ENCODE data around the gene TPRX2. TPM values are rescaled to one million over a fixed set of nuclear protein-coding genes. Genes with fewer than 3 reads are reported as not detected.
"Not testable (repeated sequence)": the region's sequence is repeated elsewhere in the genome, so short reads cannot be mapped to it uniquely, and the experiment has no call there.

TPRX2 gene
- total RNA-seq, 1 donor from 2014 or later, result not detected

GRCh38 chr19:47818221-47818620, 40.8 kb upstream of the TPRX2 start:
- not testable (repeated sequence) for FAIRE-seq; H3K4me1 Mint-ChIP-seq (ENCODE audit: low read depth, unreplicated experiment); H3K4me1 ChIP-seq (ENCODE audit: insufficient read depth, low read length); H3K9me3 ChIP-seq (ENCODE audit: insufficient read depth, low read depth, low read length); H3K27ac ChIP-seq (ENCODE audit: low read depth, low read length); H3K36me3 ChIP-seq (ENCODE audit: insufficient read depth, low read length); H3K36me3 Mint-ChIP-seq (ENCODE audit: low read depth, unreplicated experiment); H3K9ac ChIP-seq (ENCODE audit: low read length); H3K4me2 ChIP-seq (ENCODE audit: low read length); H3K27ac Mint-ChIP-seq (ENCODE audit: unreplicated experiment); H3K4me3 Mint-ChIP-seq (ENCODE audit: unreplicated experiment); H3K9me3 Mint-ChIP-seq (ENCODE audit: unreplicated experiment); DNase-seq (ENCODE audit: low read depth); H2AFZ ChIP-seq (ENCODE audit: low read depth, low read length); H3K79me2 ChIP-seq (ENCODE audit: insufficient read depth, low read length); H3K4me3 ChIP-seq (ENCODE audit: insufficient read depth, low read depth, low read length); H4K20me1 ChIP-seq (ENCODE audit: insufficient read depth, low read length)
- H3K27me3 Mint-ChIP-seq (ENCODE audit: low read depth, unreplicated experiment), result peaks cover 30% of the 10 kb centered on the region
- H3K27me3 ChIP-seq (ENCODE audit: insufficient read depth, low read length), result peaks cover 19% of the 10 kb centered on the region

GRCh38 chr19:47819858-47820257, 39.2 kb upstream of the TPRX2 start:
- H3K36me3 Mint-ChIP-seq (ENCODE audit: low read depth, unreplicated experiment), result peaks cover 1% of the 10 kb centered on the region
- no peak overlapping the region for H3K4me3 Mint-ChIP-seq (ENCODE audit: unreplicated experiment)
- DNase-seq (ENCODE audit: low read depth) (no peak), FAIRE-seq (no peak)
- peaks cover 8% of the 10 kb centered on the region for H3K4me1 Mint-ChIP-seq (ENCODE audit: low read depth, unreplicated experiment)
- no peaks in the 10 kb centered on the region for H3K4me1 ChIP-seq (ENCODE audit: insufficient read depth, low read length)
- H3K9me3 Mint-ChIP-seq (ENCODE audit: unreplicated experiment), result peaks cover 1% of the 10 kb centered on the region
- no peak overlapping the region for H3K4me3 ChIP-seq (ENCODE audit: insufficient read depth, low read depth, low read length)
- H4K20me1 ChIP-seq (ENCODE audit: insufficient read depth, low read length), result no peaks in the 10 kb centered on the region
- H3K36me3 ChIP-seq (ENCODE audit: insufficient read depth, low read length), result no peaks in the 10 kb centered on the region
- no peak overlapping the region for H2AFZ ChIP-seq (ENCODE audit: low read depth, low read length)
- TF ChIP-seq CTCF (IDR thresholded peaks at IDR 0.05; ENCODE audit: insufficient read depth, low read depth, low read length), result no peak
- TF ChIP-seq EZH2 (IDR thresholded peaks at IDR 0.05; ENCODE audit: insufficient read depth, low read length), result no peak
- H3K9ac ChIP-seq (ENCODE audit: low read length), result no peak overlapping the region
- H3K27me3 ChIP-seq (ENCODE audit: insufficient read depth, low read length), result peaks cover 19% of the 10 kb centered on the region
- H3K27ac Mint-ChIP-seq (ENCODE audit: unreplicated experiment), result no peak overlapping the region
- H3K9me3 ChIP-seq (ENCODE audit: insufficient read depth, low read depth, low read length), result no peaks in the 10 kb centered on the region
- H3K27me3 Mint-ChIP-seq (ENCODE audit: low read depth, unreplicated experiment), result peaks cover 30% of the 10 kb centered on the region
- H3K4me2 ChIP-seq (ENCODE audit: low read length), result no peak overlapping the region
- H3K27ac ChIP-seq (ENCODE audit: low read depth, low read length), result no peak overlapping the region
- no peaks in the 10 kb centered on the region for H3K79me2 ChIP-seq (ENCODE audit: insufficient read depth, low read length)

- H3K27ac Mint-ChIP-seq (ENCODE audit: unreplicated experiment), result no peak overlapping the region
- peaks cover 8% of the 10 kb centered on the region for H3K4me1 Mint-ChIP-seq (ENCODE audit: low read depth, unreplicated experiment)
- Histone ChIP-seq H3K4me3 (ENCODE audit: insufficient read depth, low read depth, low read length) (no peak overlapping the region), H4K20me1 (ENCODE audit: insufficient read depth, low read length) (no peaks in the 10 kb centered on the region), H3K27me3 (ENCODE audit: insufficient read depth, low read length) (peaks cover 19% of the 10 kb centered on the region), H3K9me3 (ENCODE audit: insufficient read depth, low read depth, low read length) (no peaks in the 10 kb centered on the region), H3K9ac (ENCODE audit: low read length) (no peak overlapping the region), H2AFZ (ENCODE audit: low read depth, low read length) (no peak overlapping the region), H3K79me2 (ENCODE audit: insufficient read depth, low read length) (no peaks in the 10 kb centered on the region), H3K4me2 (ENCODE audit: low read length) (no peak overlapping the region), H3K27ac (ENCODE audit: low read depth, low read length) (no peak overlapping the region), H3K36me3 (ENCODE audit: insufficient read depth, low read length) (no peaks in the 10 kb centered on the region), H3K4me1 (ENCODE audit: insufficient read depth, low read length) (no peaks in the 10 kb centered on the region)
- DNase-seq (ENCODE audit: low read depth) (no peak), FAIRE-seq (no peak)
- H3K9me3 Mint-ChIP-seq (ENCODE audit: unreplicated experiment), result peaks cover 1% of the 10 kb centered on the region
- peaks cover 1% of the 10 kb centered on the region for H3K36me3 Mint-ChIP-seq (ENCODE audit: low read depth, unreplicated experiment)
- peaks cover 30% of the 10 kb centered on the region for H3K27me3 Mint-ChIP-seq (ENCODE audit: low read depth, unreplicated experiment)
- no peak overlapping the region for H3K4me3 Mint-ChIP-seq (ENCODE audit: unreplicated experiment)
- TF ChIP-seq EZH2 (IDR thresholded peaks at IDR 0.05; ENCODE audit: insufficient read depth, low read length) (no peak), CTCF (IDR thresholded peaks at IDR 0.05; ENCODE audit: insufficient read depth, low read depth, low read length) (no peak)
These were observed 38.6 kb upstream of the TPRX2 start for GRCh38 chr19:47820410-47820809.

All from astrocyte (in vitro differentiated cells and primary cell).